GM19372 (cell line): ENCODE data around the gene ALCAM.

Experiments
- ATAC-seq: cut with Tn5 transposase; IDR thresholded peaks from one replicate; pipeline ENCODE4 v1.9.1; 2021; ENCODE audit warnings: mild to moderate bottlenecking, low read depth, moderate library complexity; ENCODE audit not compliant: unreplicated experiment

ALCAM gene

DNA sequence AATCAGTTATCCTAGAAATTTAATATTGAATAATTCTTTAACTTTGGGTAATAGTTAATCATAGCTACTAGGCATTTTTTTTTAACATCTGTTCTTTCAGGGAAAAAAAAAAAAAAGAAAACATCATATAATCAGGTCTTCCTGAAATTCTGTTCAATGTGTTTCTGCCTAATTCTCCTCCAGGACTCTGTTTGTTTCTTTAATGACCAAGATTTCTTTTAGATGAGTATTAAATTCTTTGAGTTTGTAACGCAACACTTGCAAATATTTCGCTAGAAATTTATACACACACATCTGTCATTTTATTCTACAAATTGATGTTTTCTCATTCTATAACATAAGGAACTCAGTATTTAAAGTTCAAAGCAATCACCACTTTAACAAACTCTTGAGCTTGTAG, 56.7 kb downstream of the ALCAM start:
- ATAC-seq: no peak

- ATAC-seq: no peak
Measured at GRCh38 chr3:105424412-105425152, 57.9 kb downstream of the ALCAM start.

- ATAC-seq: no peak
Measured at GRCh38 chr3:105425153-105425502, 58.4 kb downstream of the ALCAM start.

- no peak for ATAC-seq
Measured at GRCh38 chr3:105427332-105427731, 60.6 kb downstream of the ALCAM start.

- no peak for ATAC-seq
Measured at GRCh38 chr3:105429034-105429762, 62.5 kb downstream of the ALCAM start.

- ATAC-seq: no peak
Measured at GRCh38 chr3:105430455-105430854, 63.7 kb downstream of the ALCAM start.

- no peak for ATAC-seq
Measured at GRCh38 chr3:105431200-105431599, 64.5 kb downstream of the ALCAM start.

DNA sequence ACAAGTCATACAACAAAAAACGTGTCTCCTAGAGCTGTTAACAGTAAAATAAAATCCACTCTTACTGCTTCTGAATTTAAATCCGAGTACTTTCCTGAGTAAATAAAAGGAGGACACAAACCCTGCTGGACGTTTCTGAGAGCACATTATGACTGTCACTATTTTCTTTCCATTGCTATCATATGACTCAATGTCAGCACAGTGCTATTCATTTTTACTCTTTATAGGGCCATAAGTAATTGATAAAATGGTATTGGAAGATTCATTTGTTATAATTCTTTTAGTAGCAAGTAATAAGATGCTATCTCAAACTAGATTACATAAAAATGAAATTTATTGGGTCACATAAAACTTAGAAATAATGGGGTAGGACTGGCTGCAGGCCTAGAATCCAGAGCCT, 68.6 kb downstream of the ALCAM start:
- no peak for ATAC-seq

DNA sequence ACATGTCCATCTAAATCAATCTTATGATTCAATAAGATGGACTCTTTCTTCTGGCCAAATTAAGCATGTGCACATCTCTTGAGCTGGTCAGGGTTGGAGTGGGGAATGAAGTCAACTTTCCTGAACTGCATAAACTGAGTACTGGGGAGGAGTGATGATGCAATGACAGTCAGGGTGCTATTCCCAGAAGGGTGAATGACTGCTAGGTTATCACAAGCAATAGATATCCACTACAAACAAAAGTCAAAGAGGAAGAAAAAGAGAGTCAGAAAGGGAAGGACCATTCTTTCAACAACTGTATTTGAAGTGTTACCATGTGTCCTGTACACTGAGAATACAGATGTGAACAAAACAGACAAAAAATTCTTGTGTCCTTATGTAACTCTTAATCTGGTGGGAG, 70.0 kb downstream of the ALCAM start:
- no peak for ATAC-seq

- ATAC-seq: no peak
Measured at GRCh38 chr3:105440113-105440512, 73.4 kb downstream of the ALCAM start.

DNA sequence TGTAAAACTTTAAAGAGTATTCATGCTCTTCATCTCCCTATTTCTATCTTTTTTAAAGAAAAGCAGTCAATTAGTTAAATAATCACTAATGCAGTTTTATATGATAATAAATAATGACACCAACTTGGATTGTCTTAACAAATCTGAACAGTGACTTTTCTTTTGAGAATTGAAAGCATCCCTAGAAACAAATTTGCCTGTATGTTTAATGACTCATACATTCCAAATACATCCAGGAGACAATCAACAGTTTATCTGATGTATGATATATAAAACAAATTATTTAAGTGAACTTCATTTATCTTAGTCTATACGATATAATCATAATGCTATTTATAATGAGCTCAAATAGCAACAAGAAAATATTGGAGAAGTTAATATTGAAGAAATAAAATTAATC, 78.0 kb downstream of the ALCAM start:
- ATAC-seq: no peak

- no peak for ATAC-seq
Measured at GRCh38 chr3:105448338-105448982, 81.8 kb downstream of the ALCAM start.

GRCh38 chr3:105449414-105449813, 82.7 kb downstream of the ALCAM start:
- ATAC-seq: no peak

- ATAC-seq: no peak
Measured at GRCh38 chr3:105456017-105456416, 89.3 kb downstream of the ALCAM start.

DNA sequence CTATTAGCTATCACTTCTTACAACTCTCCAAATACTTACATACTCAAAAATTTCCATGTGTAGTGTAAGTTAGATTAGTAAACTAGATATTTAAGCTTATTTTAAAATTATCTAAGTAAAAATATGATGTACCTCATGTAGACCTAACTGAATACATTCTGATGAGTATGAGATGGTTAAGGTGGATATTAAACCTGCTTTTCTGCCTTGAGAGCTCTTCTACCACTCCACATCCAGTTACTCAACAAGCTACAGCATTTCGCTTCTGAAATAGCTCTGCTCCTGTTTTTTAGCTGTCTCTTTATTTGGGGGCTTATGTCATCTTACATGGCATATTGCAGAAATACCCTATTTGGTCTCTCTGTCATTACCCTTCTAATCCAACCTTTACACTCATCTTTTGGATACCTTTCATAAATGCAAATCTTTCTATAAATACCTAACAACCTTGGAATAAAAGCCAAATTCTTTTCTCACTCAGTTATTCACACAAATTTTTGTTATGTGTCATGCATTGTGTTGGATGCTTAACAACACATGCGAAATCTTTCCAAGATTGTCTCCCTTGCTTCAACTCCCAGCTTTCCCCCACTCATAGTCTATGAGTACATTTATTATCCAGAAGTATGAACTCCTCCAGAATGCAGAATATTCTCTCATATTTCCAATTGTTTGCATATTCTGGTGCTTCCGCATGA, 92.0 kb downstream of the ALCAM start:
- no peak for ATAC-seq

DNA sequence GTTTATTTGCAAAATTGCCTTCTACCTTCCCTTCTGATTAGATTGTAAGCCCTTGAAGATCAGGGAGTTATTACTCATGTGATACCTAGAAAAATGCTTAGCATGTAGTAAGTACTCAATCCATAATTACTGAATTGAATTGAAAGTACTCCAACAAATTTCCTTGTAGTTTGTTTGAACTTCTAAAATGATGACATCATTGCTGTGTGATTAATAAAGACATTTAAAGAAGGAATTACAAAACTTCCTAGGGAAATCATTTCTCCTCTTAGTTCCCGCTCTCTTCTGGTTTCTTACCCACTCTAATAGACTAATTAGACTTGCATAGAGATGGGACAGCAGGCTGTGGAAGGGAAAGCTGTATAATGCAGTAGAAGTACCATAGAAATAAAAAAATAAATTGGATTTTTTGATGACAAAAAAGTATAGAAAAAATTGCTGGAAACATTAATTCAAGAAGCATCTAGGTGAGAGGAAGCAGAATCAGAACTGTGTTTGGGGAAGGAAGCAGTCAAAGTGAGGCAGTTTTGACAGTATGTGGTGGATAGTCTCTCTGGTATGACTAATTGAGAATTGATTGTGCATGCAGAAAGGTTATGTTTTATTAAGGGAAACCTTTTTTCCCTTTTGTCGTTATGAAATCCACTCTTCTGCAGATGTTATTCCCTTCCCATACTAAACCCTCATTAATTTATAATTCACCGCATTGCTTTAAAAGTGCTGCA, 93.0 kb downstream of the ALCAM start:
- no peak for ATAC-seq

DNA sequence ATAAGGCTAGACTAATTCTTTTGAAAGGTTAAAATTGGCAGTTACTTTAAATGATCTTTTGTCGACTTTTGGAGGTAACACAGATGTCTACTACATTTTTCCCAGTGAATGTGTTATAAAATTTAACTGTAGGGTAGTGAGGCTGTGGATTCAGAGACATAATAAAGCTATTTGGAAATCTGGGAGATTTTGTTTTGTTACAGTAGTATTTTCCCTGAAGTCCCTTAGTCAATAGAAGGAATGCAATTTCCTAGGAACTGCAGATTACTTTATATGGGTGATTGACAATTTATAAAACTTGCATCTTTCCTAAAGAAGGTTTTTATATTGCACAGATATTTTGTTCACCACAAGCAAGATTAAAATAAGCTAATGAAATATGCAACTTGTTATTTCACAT, 96.9 kb downstream of the ALCAM start:
- no peak for ATAC-seq

DNA sequence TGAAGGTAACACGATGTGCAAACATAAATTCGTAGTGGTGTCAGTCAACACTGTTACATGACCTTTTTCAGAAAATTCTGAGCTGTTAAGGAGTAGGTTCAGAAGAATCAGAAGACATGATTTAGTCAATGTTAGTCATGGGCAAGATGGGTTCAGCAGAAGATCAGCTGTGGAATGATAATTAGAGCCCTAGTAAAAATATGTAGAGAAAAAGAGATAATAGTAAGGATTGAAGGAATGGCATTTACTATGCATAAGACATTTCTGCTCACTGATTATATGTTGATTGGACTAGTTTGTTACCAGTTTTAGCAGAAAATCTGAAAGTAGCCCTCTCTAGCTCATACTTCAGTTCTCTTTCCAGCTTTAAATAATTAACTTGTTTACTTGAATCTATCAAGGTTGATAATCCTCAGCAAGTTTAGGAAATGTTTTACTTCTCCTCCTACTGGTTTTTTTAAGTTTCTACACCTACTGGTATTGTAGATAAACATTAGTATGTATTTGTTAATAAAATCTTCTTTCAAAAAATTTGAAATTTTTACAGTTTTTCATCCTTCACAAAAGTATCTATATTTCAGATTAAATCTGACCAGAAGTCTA, 98.6 kb downstream of the ALCAM start:
- no peak for ATAC-seq

DNA sequence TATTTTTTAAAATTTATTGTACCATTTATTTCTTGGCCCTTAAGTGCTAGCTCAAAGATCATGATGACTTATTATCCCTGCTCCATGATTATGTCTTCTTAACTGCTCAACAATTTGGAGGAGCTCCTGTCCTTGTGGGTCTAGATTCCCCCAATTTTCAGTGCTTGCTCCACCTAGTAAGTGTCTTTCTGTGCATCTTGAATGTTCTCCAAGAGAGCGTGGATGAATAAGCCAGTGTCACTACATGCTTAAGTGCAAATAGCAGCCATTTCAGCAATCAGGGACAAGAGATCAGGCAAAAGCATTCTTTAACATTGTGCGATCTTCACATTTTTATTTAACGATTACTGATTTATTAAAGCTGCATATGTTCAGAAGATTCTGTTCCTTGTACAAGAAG, 99.4 kb downstream of the ALCAM start:
- ATAC-seq: no peak
